NCI-H1048 (cell line): ENCODE results near the gene UBL7.

Experiments
- DNase-seq: peaks from one replicate; lab custom pipeline; 2025; lab: John Stamatoyannopoulos, UW

Gene UBL7

GRCh38 chr15:74441248-74441941 lies 19.6 kb downstream of the UBL7 start:
- DNase-seq, result no peak

- peak; percentile 20 for DNase-seq
Observed at GRCh38 chr15:74438721-74439316, 22.1 kb downstream of the UBL7 start.

- no peak for DNase-seq
Observed at GRCh38 chr15:74438206-74438605, 22.8 kb downstream of the UBL7 start.

DNA sequence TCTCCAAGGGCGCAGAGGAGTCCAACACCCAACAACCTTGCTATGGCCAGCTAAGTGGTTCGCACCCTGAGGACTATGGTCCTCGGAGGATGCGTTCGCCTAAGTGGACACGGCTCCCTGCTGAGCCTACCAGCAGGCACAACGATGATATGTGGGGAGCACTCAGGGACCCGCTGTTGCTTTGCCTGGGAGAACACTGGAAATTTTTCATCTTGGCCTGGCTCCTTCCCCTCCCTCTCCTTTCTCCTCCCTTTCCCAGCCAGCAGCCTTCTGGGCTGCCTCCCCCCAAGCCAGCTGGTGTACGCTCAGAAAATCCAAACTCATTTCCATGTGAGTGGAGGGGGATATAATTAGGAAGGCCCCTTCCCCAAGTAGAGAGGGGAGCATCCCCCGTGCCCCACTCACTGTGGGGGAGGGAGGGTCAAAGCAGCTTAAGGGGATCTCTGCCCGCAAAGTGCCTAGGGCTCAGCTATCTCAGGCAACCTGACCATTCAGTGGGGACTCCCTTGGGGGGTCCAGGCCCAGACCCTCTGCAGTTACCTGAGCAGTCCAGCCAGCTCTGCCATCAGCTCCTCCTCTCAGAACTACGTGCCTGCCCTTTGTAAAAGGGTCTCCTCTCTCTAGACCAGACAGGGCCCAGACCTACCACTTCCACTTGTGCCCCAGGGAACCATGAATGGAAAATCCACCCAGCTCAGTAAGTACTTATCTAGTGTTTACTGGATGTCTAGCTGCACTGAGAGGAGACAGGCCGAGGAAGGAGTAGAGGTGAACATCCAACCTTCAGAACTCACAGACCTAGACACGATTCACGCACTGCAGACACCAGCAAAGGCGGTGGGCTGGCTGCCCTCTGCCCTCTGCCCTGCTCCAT lies 26.5 kb downstream of the UBL7 start:
- no peak for DNase-seq

DNA sequence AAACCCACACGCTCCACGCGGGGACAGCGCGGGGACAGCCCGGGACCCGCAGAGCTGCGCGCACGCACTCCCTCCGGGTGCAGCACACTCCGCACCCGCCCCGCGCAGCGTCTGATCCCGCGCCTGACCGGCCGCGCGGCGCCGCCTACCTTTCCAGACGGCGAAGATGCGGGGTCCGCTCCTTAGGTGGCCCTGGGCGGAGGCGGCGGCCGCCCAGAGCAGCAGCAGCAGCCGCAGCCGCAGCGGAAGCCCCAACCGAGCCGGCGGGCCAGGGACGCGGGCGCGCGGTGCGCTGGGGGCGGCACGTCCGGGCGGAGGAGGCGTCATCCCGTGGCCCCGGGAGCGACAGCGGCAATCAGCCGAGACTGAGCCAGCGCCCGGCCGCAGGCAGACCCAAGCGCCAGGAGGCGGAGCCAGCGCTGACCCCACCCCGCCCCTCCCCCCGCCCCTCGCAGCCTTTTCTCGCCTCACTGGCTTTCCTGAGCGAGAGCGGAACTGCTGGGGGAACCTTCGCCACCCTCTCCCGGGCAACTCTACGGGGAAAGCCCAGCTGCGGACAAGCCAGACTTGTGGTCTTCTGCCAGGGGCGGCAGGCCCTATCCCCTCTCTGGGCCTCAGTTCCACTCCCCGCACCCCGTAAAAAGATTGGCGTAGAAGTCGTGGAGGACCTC lies 27.2 kb downstream of the UBL7 start, which contains the start of gene SEMA7A:
Gene SEMA7A, minus strand, starts transcription at position 367 of the 671 bp plus-strand sequence. Its CDS starts 40 bp downstream, at position 327.
- DNase-seq, result peak; percentile 21

DNA sequence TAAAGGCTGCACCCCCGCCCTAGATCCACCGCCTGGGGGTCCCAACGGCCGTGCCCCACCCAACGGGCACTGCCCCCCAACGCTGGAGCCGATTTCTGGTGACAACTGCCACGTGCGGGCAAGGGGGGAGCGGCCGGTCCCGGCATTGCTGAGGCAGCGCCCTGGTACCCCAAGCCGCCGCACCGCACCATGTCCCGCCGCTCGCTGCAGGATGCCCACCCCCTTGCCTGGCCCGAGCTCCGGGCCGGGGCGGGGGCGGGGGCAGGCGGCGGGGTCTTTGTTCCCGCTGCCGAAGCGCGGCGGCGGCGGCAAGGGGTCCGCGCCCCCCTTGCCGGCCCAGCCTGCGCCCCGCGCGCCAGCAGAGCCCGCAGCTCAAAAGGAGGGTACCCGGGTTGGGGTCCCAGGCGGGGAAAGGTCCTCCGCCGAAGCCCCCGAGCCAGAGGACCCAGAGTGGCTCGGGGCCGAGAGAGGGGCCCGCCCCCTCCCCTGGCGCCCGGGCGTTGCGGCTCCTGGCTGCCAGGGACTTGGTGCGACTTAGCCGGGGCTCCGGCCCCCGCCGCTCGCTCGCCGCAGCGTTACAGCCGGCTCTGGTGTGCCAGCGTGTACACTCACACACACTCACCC lies 27.9 kb downstream of the UBL7 start:
- no peak for DNase-seq

- no peak for DNase-seq
Observed at GRCh38 chr15:74432271-74432967, 28.5 kb downstream of the UBL7 start.

- DNase-seq, result no peak
Observed at GRCh38 chr15:74431645-74432044, 29.3 kb downstream of the UBL7 start.

GRCh38 chr15:74431116-74431515 lies 29.8 kb downstream of the UBL7 start:
- DNase-seq, result no peak

GRCh38 chr15:74430510-74430951 lies 30.4 kb downstream of the UBL7 start:
- DNase-seq, result no peak

DNA sequence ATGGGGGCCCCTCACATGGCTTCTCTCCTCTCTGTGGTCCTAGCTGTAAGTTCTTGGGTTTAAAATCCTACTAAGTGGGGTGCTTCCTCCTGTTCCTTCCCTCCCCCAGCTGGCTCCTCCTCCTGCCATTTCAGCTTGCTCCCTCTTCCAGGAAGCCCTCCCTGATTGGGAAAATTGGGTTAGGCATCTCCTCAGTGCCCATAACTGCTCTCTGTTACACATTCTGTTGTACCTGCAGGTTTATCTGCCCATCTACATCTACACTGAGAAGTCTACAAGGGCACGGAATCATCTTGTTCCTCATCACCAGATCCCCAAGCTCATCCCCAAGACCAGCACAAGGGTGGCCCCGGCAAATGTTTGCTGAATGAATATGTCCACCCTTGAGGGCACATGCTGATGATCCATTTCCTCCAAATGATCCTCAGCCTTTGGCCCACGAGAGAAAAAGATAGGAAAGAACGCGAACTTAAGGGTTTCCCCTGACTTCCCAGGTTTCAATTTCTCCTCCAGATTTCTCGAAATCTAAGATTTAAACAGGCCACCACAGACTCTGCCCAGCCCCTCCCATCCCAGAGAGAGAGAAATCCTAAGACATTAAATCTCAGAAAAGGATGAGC lies 31.1 kb downstream of the UBL7 start:
- DNase-seq, result no peak

- no peak for DNase-seq
Observed at GRCh38 chr15:74428970-74429780, 31.8 kb downstream of the UBL7 start.

GRCh38 chr15:74428442-74428787 lies 32.5 kb downstream of the UBL7 start:
- DNase-seq, result no peak

GRCh38 chr15:74427607-74428441 lies 33.1 kb downstream of the UBL7 start:
- no peak for DNase-seq

DNA sequence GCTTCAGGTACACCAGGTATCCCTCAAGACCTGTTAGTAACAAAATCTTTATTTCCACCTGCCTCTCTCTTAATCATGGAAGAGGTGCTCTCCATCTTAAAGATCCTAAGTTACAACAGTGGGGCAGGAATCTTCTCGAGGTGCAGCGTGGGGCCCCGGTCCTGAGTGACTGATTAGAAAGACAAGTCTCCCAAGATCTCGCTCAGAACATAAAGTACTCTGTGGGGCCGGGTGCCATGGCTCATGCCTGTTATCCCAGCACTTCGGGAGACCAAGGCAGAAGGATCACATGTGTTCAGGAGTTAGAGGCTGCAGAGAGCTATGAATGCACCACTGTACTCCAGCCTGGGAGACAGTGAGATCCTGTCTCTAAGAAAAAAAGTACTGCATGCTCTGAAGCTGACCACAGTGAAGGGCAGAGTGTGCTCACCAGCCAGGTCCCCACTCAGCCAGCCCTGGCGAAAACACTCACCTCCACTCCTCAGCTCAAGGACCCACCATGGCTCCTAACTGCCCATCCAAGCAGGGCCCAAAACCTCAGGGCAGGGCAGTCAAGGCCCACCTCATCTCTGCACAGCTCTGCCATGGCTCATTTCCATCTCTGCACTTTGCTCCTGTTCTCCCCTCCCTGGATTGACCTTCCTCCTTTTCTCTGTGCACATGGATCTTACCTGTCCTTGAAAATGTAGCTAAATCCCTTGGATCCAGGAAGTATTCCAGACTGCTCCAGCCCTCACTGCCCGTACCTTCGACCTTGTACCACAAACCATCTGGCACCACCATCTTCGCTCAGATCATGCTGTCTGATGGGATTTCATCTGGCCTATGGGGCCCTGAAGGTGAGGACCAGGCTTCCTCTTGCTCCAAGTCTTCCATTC lies 34.3 kb downstream of the UBL7 start:
- no peak for DNase-seq

GRCh38 chr15:74425630-74426029 lies 35.3 kb downstream of the UBL7 start:
- no peak for DNase-seq

- DNase-seq, result no peak
Observed at GRCh38 chr15:74424901-74425528, 35.9 kb downstream of the UBL7 start.
